Mucosa of descending colon (tissue), 3 donors: ENCODE results near the gene PDIA4. TPM values are rescaled to one million over a fixed set of nuclear protein-coding genes. Genes with fewer than 3 reads are reported as not detected.

Experiments
- ATAC-seq: fragments of 200-7000 bp; cut with Tn5 transposase; one replicate; pipeline ENCODE4 v1.9.1; 2020; ENCODE audit warnings: mild to moderate bottlenecking, moderate library complexity
- DNase-seq, 3 donors: peaks; one replicate each; pipeline ENCODE4 v3.0.0-alpha.2; 2020
- H3K36me3 ChIP-seq: fragments of 200-600 bp; one replicate; pipeline ENCODE4 v1.8.0; 2021; ENCODE audit warnings: low read depth, mild to moderate bottlenecking
- H3K4me1 ChIP-seq: fragments of 200-600 bp; one replicate; pipeline ENCODE4 v1.8.0; 2021; ENCODE audit warnings: low read depth, mild to moderate bottlenecking
- H3K4me3 ChIP-seq: fragments of 200-600 bp; one replicate; pipeline ENCODE4 v1.8.0; 2021; ENCODE audit warnings: mild to moderate bottlenecking
- H3K9me3 ChIP-seq: fragments of 200-600 bp; one replicate; pipeline ENCODE4 v1.8.0; 2021; ENCODE audit warnings: mild to moderate bottlenecking
- intact Hi-C, 2 donors: fragments of 100-400 bp; cut with DNase I in 1 of 2; cut with micrococcal nuclease in 1 of 2; formaldehyde crosslinking; loops; one replicate each; pipeline versions ENCODE4 v1.11.0 to v1.11.1; 2022; cut with DNase I, micrococcal nuclease
- total RNA-seq, 3 donors: library from RNA; stranded (reverse); fragmentation: NEBNext Ultra II Directional in 2 of 3; extraction: Animal tissue kit (Norgen Biotek cat#: 25700) in 2 of 3; gene quantifications; one replicate each; pipeline versions ENCODE4 v1.2.1 to v1.2.4, GENCODE V29; 2021 to 2023
- TF ChIP-seq, protein P1 (sequence below): fragments of 200-600 bp; IDR thresholded peaks from one replicate; pipeline ENCODE4 v1.8.0; 2022; ENCODE audit warnings: antibody characterized with exemption, mild to moderate bottlenecking
- donor health status: DM: no; HTN: no; CAD: no; lungs with moderate emphysema.
- donor health status: DM: no; HTN: no; CAD: no.
- donor health status: DM: no; HTN: yes; CAD: no.

Gene PDIA4
- total RNA-seq, 3 donors from 2014 or later: 78.4 to 211 (median 109) TPM

DNA sequence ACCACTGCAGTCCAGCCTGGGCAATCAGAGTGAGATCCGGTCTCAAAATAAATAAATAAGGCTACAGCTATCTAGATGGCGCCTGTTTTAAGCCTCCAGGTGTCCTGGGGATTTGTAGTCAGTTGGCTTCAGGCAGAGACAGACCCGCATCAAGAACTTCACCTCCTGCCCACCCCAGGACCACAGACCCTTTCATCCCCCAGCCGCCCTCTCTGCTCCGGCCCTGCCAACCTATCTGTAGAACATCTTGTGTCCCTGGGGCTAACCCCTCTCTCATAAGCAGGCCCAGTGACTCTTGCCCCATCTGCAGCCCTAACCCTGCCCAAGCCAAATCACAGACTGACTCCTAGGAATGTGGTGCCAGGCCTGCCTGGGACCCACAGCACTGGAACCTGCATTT is 17.9 kb downstream of the PDIA4 start:
- H3K4me3 ChIP-seq: no peak overlapping the region
- DNase-seq: no peak
- H3K36me3 ChIP-seq: peaks cover 8% of the 10 kb centered on the region
- no peaks in the 10 kb centered on the region for H3K9me3 ChIP-seq
- intact Hi-C loops: no loop called here
- no peak for ATAC-seq
- TF ChIP-seq, protein P1, sequence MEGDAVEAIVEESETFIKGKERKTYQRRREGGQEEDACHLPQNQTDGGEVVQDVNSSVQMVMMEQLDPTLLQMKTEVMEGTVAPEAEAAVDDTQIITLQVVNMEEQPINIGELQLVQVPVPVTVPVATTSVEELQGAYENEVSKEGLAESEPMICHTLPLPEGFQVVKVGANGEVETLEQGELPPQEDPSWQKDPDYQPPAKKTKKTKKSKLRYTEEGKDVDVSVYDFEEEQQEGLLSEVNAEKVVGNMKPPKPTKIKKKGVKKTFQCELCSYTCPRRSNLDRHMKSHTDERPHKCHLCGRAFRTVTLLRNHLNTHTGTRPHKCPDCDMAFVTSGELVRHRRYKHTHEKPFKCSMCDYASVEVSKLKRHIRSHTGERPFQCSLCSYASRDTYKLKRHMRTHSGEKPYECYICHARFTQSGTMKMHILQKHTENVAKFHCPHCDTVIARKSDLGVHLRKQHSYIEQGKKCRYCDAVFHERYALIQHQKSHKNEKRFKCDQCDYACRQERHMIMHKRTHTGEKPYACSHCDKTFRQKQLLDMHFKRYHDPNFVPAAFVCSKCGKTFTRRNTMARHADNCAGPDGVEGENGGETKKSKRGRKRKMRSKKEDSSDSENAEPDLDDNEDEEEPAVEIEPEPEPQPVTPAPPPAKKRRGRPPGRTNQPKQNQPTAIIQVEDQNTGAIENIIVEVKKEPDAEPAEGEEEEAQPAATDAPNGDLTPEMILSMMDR: no peak
- H3K4me1 ChIP-seq: no peaks in the 10 kb centered on the region

DNA sequence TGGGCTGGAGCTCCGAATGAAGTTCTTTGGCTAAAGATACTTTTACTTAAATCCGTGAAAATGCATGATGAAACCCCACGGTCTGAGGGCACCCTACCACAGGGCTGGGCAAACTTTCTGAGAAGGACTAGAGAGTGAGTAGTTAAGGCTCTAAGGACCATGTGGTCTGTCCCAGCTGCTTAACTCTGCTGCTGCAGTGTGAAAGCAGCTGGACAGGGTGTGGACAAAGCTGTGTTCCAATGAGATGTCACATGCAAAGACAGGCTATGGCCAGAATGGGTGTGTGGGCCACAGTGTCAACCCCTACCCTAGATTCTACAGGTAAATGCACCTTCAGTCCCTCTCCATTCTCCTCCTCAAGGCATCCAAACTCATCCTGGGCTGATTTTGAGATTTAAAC is 18.8 kb downstream of the PDIA4 start:
- ATAC-seq: no peak
- Histone ChIP-seq H3K4me3 (no peak overlapping the region), H3K9me3 (no peaks in the 10 kb centered on the region), H3K4me1 (no peaks in the 10 kb centered on the region), H3K36me3 (peaks cover 8% of the 10 kb centered on the region)
- no peak for DNase-seq
- intact Hi-C loops: loop anchor here in 1 of 2 donors (10.0 kb wide), 1 partner anchor 65 kb away; no protein-coding TSS in a partner anchor
- TF ChIP-seq, protein P1: no peak

DNA sequence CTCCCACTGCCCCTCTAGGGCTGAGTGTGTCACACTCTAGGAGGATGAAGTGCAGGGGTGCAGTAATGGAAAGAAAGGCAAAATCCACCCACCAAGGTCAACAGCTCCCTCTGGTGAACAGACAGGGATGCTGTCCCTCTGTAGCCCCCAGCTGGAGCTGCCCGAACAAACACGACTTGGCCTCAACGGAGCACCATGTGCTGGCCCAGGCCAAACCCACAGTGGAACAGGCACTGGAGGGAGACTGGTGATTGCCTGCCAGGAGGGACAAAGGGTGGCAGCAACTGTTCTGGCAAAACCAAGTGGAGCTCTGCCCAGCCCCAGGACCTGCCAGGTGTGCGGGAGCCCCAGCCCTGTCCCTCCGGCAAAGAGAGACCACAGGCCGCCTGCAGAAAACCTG is 20.7 kb downstream of the PDIA4 start:
- DNase-seq (no peak), ATAC-seq (no peak)
- intact Hi-C loops: loop anchor here in 1 of 2 donors (10.0 kb wide), 1 partner anchor 67 kb away; no protein-coding TSS in a partner anchor
- H3K36me3 ChIP-seq: peaks cover 13% of the 10 kb centered on the region
- no peak overlapping the region for H3K4me3 ChIP-seq
- H3K9me3 ChIP-seq: no peaks in the 10 kb centered on the region
- TF ChIP-seq, protein P1: no peak
- no peaks in the 10 kb centered on the region for H3K4me1 ChIP-seq

DNA sequence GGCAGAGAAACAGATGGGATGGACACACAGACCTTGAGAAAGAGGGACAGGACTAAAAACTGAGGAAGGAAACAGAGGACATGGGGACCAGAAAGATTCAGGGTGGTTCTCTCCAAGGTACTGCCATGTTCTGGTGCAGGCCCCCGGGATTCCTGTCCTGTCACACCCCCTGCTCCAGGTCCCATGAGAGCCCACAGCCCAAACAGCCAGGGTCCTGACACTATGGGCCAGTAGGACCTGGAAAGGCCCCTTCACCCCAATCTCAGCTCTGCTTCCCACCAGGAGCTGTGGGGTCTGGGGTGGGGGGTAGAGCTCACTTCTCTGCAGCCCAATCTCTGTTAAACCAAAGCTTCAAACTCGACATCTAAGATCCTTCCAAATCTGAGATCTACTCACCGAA is 21.2 kb downstream of the PDIA4 start:
- no peak overlapping the region for H3K4me3 ChIP-seq
- DNase-seq (no peak), ATAC-seq (no peak)
- no peaks in the 10 kb centered on the region for H3K4me1 ChIP-seq
- TF ChIP-seq, protein P1: no peak
- intact Hi-C loops: loop anchor here in 1 of 2 donors (10.0 kb wide), 1 partner anchor 68 kb away; no protein-coding TSS in a partner anchor
- no peaks in the 10 kb centered on the region for H3K9me3 ChIP-seq
- peaks cover 13% of the 10 kb centered on the region for H3K36me3 ChIP-seq

DNA sequence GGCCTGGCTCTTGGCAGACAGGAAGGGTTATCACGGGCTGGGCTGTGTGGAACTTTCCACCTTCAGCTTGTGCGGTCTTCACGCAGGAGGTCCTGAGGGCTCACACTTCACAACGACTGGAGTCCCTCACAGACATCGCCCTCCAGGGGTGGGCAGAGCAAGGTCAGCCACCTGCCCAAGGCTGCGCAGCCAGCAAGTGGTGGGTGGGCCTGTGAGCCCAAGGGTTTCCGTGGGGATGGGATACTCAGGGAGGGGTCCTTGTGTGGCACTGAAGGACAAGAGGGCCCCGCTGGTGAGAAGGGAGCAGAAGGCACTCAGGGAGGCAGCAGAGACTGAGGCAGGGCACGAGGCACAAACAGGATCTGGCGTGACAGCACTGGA is 22.0 kb downstream of the PDIA4 start:
- intact Hi-C loops: loop anchor here in 1 of 2 donors (10.0 kb wide), 1 partner anchor 68 kb away; no protein-coding TSS in a partner anchor
- H3K4me1 ChIP-seq: no peaks in the 10 kb centered on the region
- TF ChIP-seq, protein P1: no peak
- H3K4me3 ChIP-seq: no peak overlapping the region
- no peaks in the 10 kb centered on the region for H3K9me3 ChIP-seq
- DNase-seq (no peak), ATAC-seq (no peak)
- peaks cover 6% of the 10 kb centered on the region for H3K36me3 ChIP-seq
